IMR-90 (cell line): ENCODE results near the gene HRNR. TPM values are rescaled to one million over a fixed set of nuclear protein-coding genes. Genes with fewer than 3 reads are reported as not detected.

Experiments used
- ATAC-seq: fragments of 200-7000 bp; cut with Tn5 transposase; 2 replicates; pipeline ENCODE4 v1.9.1; 2020; ENCODE audit warnings: low read depth, mild to moderate bottlenecking, moderate library complexity
- BruUV-seq: library from RNA; stranded (reverse); fragments of 400-500 nt; replicated peaks from 2 replicates; lab custom pipeline; 2021; lab: Mats Ljungman, UMichigan
- CTCF ChIA-PET: fragments of 300-600 bp; formaldehyde crosslinking; extraction: SDS; loops from one replicate; lab custom pipeline; 2021; ENCODE audit warnings: antibody characterized with exemption; lab: Yijun Ruan, JAX
- POLR2A ChIA-PET: fragments of 300-600 bp; sonication (Branson Sonifier 250); formaldehyde crosslinking; loops from one replicate; lab custom pipeline; 2022; ENCODE audit warnings: antibody characterized with exemption; ENCODE audit not compliant: unreplicated experiment; lab: Charles Lee
- DNase-seq: peaks from one replicate; pipeline ENCODE4 v3.0.0; 2013
- H2AFZ ChIP-seq: replicated peaks from 2 replicates; pipeline ENCODE3; 2013; ENCODE audit warnings: low read length, mild to moderate bottlenecking; ENCODE audit not compliant: poor library complexity
- H2AK5ac ChIP-seq: 2 replicates; pipeline ENCODE4 v1.6.1; 2013; ENCODE audit warnings: low read depth, low read length, inconsistent platforms
- H2AK9ac ChIP-seq: replicated peaks from 2 replicates; pipeline ENCODE3; 2013; ENCODE audit warnings: mild to moderate bottlenecking, low read depth, low read length, moderate library complexity; ENCODE audit not compliant: poor library complexity
- H2BK120ac ChIP-seq: 2 replicates; pipeline ENCODE4 v1.6.1; 2013; ENCODE audit warnings: low read depth, low read length, inconsistent platforms
- H2BK15ac ChIP-seq: 3 replicates; pipeline ENCODE4 v1.6.1; 2013; ENCODE audit warnings: low read depth, low read length, inconsistent platforms
- H2BK20ac ChIP-seq: 2 replicates; pipeline ENCODE4 v1.6.1; 2013; ENCODE audit warnings: low read depth, mild to moderate bottlenecking, inconsistent platforms, low read length, moderate library complexity
- H2BK5ac ChIP-seq: 2 replicates; pipeline ENCODE4 v1.6.1; 2013; ENCODE audit warnings: mild to moderate bottlenecking, low read depth, low read length, inconsistent platforms; ENCODE audit not compliant: poor library complexity, severe bottlenecking
- H3K14ac ChIP-seq: replicated peaks from 2 replicates; pipeline ENCODE4 v1.6.1; 2013; ENCODE audit warnings: low read depth, low read length, inconsistent platforms
- H3K18ac ChIP-seq: 2 replicates; pipeline ENCODE4 v1.6.1; 2013; ENCODE audit warnings: low read depth, low read length, control low read depth
- H3K23ac ChIP-seq: 2 replicates; pipeline ENCODE4 v1.6.1; 2013; ENCODE audit warnings: low read depth, low read length, inconsistent platforms
- H3K27ac ChIP-seq: 2 replicates; pipeline ENCODE4 v1.5.1; 2013; ENCODE audit warnings: mild to moderate bottlenecking, control low read depth, low read length; ENCODE audit not compliant: insufficient read depth
- H3K27me3 ChIP-seq: 2 replicates; pipeline ENCODE4 v1.6.1; 2013; ENCODE audit warnings: low read length; ENCODE audit not compliant: control insufficient read depth, insufficient read depth
- H3K36me3 ChIP-seq: 2 replicates; pipeline ENCODE4 v1.6.1; 2013; ENCODE audit warnings: low read length, mixed read lengths; ENCODE audit not compliant: control insufficient read depth, insufficient read depth
- H3K4ac ChIP-seq: 2 replicates; pipeline ENCODE4 v1.6.1; 2013; ENCODE audit warnings: low read depth, low read length, inconsistent platforms
- H3K4me1 ChIP-seq: 2 replicates; pipeline ENCODE4 v1.6.1; 2013; ENCODE audit warnings: low read length, mixed read lengths; ENCODE audit not compliant: control insufficient read depth, insufficient read depth
- H3K4me2 ChIP-seq: 2 replicates; pipeline ENCODE4 v1.6.1; 2013; ENCODE audit warnings: low read depth, mild to moderate bottlenecking, control low read depth, low read length, moderate library complexity
- H3K4me3 ChIP-seq: 2 replicates; pipeline ENCODE4 v1.5.1; 2013; ENCODE audit warnings: low read depth, mild to moderate bottlenecking, control low read depth, low read length, moderate library complexity; ENCODE audit not compliant: insufficient read depth
- H3K56ac ChIP-seq: 2 replicates; pipeline ENCODE4 v1.6.1; 2013; ENCODE audit warnings: low read length, inconsistent platforms; ENCODE audit not compliant: insufficient read depth; ENCODE audit errors: extremely low read depth
- H3K79me1 ChIP-seq, 2 experiments: 2 replicates each; pipeline ENCODE4 v1.6.1; 2013; ENCODE audit warnings: low read length in 2 of 2, inconsistent platforms in 1 of 2, low read depth in 1 of 2
- H3K9ac ChIP-seq: 2 replicates; pipeline ENCODE4 v1.6.1; 2013; ENCODE audit warnings: low read depth, low read length, control low read depth
- H3K9me1 ChIP-seq: 2 replicates; pipeline ENCODE4 v1.6.1; 2013; ENCODE audit warnings: low read length, inconsistent platforms; ENCODE audit not compliant: insufficient read depth
- H3K9me3 ChIP-seq: 2 replicates; pipeline ENCODE4 v1.6.1; 2013; ENCODE audit warnings: low read length; ENCODE audit not compliant: control insufficient read depth, insufficient read depth
- H4K20me1 ChIP-seq: 2 replicates; pipeline ENCODE4 v1.6.1; 2013; ENCODE audit warnings: low read length, inconsistent platforms; ENCODE audit not compliant: insufficient read depth
- H4K5ac ChIP-seq: 2 replicates; pipeline ENCODE4 v1.6.1; 2013; ENCODE audit warnings: mild to moderate bottlenecking, low read depth, low read length, control low read depth
- H4K8ac ChIP-seq, 2 experiments: 2 replicates each; pipeline ENCODE4 v1.6.1; 2013; ENCODE audit warnings: low read depth in 2 of 2, low read length in 2 of 2, control low read depth in 1 of 2, inconsistent platforms in 1 of 2
- H4K91ac ChIP-seq: 2 replicates; pipeline ENCODE4 v1.6.1; 2013; ENCODE audit warnings: low read depth, low read length, inconsistent platforms; ENCODE audit not compliant: insufficient read depth
- WGBS, 2 experiments: methylation state at CpG; one replicate each; pipeline versions ENCODE4 v1.1.5 to v1.1.7; 2013; ENCODE audit warnings: missing lambda C conversion rate in 2 of 2; ENCODE audit not compliant: insufficient read length in 1 of 2; ENCODE audit errors: extremely low coverage in 2 of 2; 5-methylcytosine and 5-hydroxymethylcytosine counted together
- dilution Hi-C: fragments of 300-500 bp; cut with HindIII; formaldehyde crosslinking; loops from one replicate; pipeline ENCODE4 v1.14.3; 2018; ENCODE audit warnings: low sequenced_read_pairs; ENCODE audit not compliant: unreplicated experiment
- in situ Hi-C: fragments of 300-500 bp; cut with MboI; formaldehyde crosslinking; loops from 3 replicates; pipeline ENCODE4 v1.14.3; 2019; ENCODE audit warnings: low sequenced_read_pairs, inconsistent platforms, mixed read lengths
- intact Hi-C: fragments of 100-400 bp; cut with micrococcal nuclease; formaldehyde crosslinking; loops from 2 replicates; pipeline ENCODE4 v1.10.0; 2022
- polyA plus RNA-seq, 3 experiments: library from polyadenylated mRNA; depleted of rRNA; stranded (reverse); fragments of >200 nt; gene quantifications; 2 replicates each; pipeline ENCODE4 v1.2.3, GENCODE V29; 2012; ENCODE audit warnings: low replicate concordance in 1 of 3
- total RNA-seq: library from RNA; depleted of rRNA; stranded (reverse); fragments of >200 nt; gene quantifications from 2 replicates; pipeline ENCODE4 v1.2.3, GENCODE V29; 2012
- TF ChIP-seq, protein P1 (sequence below): conservative IDR thresholded peaks from 2 replicates; pipeline ENCODE4 v1.5.1; 2012; ENCODE audit warnings: mild to moderate bottlenecking, low read depth, low read length, improper control_type of control experiment

HRNR gene
- total and polyA plus RNA-seq, 2 of the 4 experiments (the other 2 are of a cell fraction), result under 0.01 TPM; not detected in 1

DNA sequence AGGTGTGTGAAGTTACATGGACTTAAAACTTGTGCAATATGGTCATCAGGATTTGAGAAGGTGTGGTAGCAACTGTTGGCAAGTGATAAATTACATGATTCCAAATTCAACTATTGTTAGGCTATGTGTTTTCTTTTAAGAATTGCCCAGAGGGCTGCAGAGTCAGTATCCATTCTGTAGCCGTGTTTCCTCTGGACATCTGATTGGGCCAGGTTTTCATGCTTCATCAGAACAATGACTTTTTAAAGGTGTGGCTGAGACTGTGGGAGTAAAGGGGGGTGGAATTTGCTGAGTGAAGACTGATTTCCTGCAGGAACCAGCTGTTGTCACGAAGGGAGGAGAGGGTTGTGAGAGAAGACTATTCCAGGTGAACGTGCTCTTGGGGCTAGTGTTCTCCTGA lies 1.7 kb upstream of the HRNR start:
- H2AFZ ChIP-seq, result no peak overlapping the region
- H3K27ac ChIP-seq, result no peak overlapping the region
- H3K18ac ChIP-seq, result no peak overlapping the region
- no peak overlapping the region for H2AK5ac ChIP-seq
- CTCF ChIA-PET, result no interaction called here
- no peaks in the 10 kb centered on the region for H3K27me3 ChIP-seq
- H3K56ac ChIP-seq, result no peak overlapping the region
- no peak overlapping the region for H2BK20ac ChIP-seq
- in situ Hi-C loops, result no loop called here
- POLR2A ChIA-PET, result no interaction called here
- H3K23ac ChIP-seq, result no peak overlapping the region
- H4K5ac ChIP-seq, result no peak overlapping the region
- H4K8ac ChIP-seq, result no peak overlapping the region
- intact Hi-C loops, result no loop called here
- no peaks in the 10 kb centered on the region for H3K4me1 ChIP-seq
- H3K79me1 ChIP-seq, result no peaks in the 10 kb centered on the region
- TF ChIP-seq, protein P1, sequence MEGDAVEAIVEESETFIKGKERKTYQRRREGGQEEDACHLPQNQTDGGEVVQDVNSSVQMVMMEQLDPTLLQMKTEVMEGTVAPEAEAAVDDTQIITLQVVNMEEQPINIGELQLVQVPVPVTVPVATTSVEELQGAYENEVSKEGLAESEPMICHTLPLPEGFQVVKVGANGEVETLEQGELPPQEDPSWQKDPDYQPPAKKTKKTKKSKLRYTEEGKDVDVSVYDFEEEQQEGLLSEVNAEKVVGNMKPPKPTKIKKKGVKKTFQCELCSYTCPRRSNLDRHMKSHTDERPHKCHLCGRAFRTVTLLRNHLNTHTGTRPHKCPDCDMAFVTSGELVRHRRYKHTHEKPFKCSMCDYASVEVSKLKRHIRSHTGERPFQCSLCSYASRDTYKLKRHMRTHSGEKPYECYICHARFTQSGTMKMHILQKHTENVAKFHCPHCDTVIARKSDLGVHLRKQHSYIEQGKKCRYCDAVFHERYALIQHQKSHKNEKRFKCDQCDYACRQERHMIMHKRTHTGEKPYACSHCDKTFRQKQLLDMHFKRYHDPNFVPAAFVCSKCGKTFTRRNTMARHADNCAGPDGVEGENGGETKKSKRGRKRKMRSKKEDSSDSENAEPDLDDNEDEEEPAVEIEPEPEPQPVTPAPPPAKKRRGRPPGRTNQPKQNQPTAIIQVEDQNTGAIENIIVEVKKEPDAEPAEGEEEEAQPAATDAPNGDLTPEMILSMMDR, result no peak
- no TSS peak for BruUV-seq
- H3K9me1 ChIP-seq, result no peaks in the 10 kb centered on the region
- no peak overlapping the region for H3K4ac ChIP-seq
- no peaks in the 10 kb centered on the region for H4K20me1 ChIP-seq
- no peak overlapping the region for H2AK9ac ChIP-seq
- WGBS, 2 experiments, result no CpG with 5 or more reads among the region's 3 CpGs
- no peak overlapping the region for H3K4me2 ChIP-seq
- no peak overlapping the region for H3K9ac ChIP-seq
- no peak overlapping the region for H2BK120ac ChIP-seq
- DNase-seq, result no peak
- no peak overlapping the region for H4K91ac ChIP-seq
- ATAC-seq, result no peak
- H2BK15ac ChIP-seq, result no peak overlapping the region
- no peak overlapping the region for H3K14ac ChIP-seq
- H3K4me3 ChIP-seq, result no peak overlapping the region
- H3K36me3 ChIP-seq, result no peaks in the 10 kb centered on the region
- no peak overlapping the region for H2BK5ac ChIP-seq
- dilution Hi-C loops, result no loop called here
- H3K9me3 ChIP-seq, result no peaks in the 10 kb centered on the region
